Bronchial epithelial cell (primary cell): ENCODE measurements around the gene C5orf24. TPM values are rescaled to one million over a fixed set of nuclear protein-coding genes. Genes with fewer than 3 reads are reported as not detected.

Experiments
- DNase-seq: peaks from one replicate; pipeline ENCODE4 v3.0.0-alpha.2; 2010; ENCODE audit warnings: low read depth
- FAIRE-seq: peaks from 2 replicates; lab custom pipeline; 2011; peaks lifted over from hg19 to GRCh38; lab: Jason Lieb, UNC
- H3K27me3 ChIP-seq: 2 replicates; pipeline ENCODE4 v1.5.1; 2011; ENCODE audit warnings: low read length; ENCODE audit not compliant: control insufficient read depth, insufficient read depth
- H3K36me3 ChIP-seq: 2 replicates; pipeline ENCODE4 v1.5.1; 2011; ENCODE audit warnings: low read length; ENCODE audit not compliant: control insufficient read depth, insufficient read depth
- H3K4me3 ChIP-seq: 2 replicates; pipeline ENCODE4 v1.5.1; 2011; ENCODE audit warnings: mild to moderate bottlenecking, low read depth, low read length, control low read depth
- total RNA-seq: library from RNA; depleted of rRNA; stranded (reverse); fragments of >200 nt; gene quantifications from 2 replicates; pipeline ENCODE4 v1.2.1, GENCODE V29; 2014
- TF ChIP-seq, protein P1 (sequence below): IDR thresholded peaks from 2 replicates; pipeline ENCODE4 v1.5.1; 2011; ENCODE audit warnings: mild to moderate bottlenecking, moderate library complexity, low read length, control low read depth, inconsistent platforms; ENCODE audit not compliant: insufficient read depth, severe bottlenecking

C5orf24 gene
- total RNA-seq, 1 donor from 2014 or later: 22.6 TPM

DNA sequence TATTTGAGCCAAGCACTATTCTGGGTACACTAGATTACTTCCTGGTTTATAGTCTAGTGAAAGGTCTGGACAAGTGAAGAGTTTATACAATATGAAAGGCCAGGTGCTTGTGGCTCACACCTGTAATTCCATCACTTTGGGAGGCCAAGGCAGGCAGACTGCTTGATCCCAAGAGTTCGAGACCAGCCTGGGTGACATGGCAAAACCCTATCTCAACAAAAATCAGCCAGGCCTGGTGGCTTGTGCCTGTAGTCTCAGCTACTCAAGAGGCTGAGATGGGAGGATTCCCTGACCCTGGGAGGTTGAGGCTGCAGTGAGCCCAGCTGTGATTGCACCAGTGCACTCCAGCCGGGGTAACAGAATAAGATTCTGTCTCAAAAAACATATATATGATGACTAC is 18.9 kb downstream of the C5orf24 start:
- H3K27me3 ChIP-seq: no peaks in the 10 kb centered on the region
- TF ChIP-seq, protein P1, sequence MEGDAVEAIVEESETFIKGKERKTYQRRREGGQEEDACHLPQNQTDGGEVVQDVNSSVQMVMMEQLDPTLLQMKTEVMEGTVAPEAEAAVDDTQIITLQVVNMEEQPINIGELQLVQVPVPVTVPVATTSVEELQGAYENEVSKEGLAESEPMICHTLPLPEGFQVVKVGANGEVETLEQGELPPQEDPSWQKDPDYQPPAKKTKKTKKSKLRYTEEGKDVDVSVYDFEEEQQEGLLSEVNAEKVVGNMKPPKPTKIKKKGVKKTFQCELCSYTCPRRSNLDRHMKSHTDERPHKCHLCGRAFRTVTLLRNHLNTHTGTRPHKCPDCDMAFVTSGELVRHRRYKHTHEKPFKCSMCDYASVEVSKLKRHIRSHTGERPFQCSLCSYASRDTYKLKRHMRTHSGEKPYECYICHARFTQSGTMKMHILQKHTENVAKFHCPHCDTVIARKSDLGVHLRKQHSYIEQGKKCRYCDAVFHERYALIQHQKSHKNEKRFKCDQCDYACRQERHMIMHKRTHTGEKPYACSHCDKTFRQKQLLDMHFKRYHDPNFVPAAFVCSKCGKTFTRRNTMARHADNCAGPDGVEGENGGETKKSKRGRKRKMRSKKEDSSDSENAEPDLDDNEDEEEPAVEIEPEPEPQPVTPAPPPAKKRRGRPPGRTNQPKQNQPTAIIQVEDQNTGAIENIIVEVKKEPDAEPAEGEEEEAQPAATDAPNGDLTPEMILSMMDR: no peak
- H3K36me3 ChIP-seq: no peaks in the 10 kb centered on the region
- no peak for DNase-seq
- H3K4me3 ChIP-seq: no peak overlapping the region
- no peak for FAIRE-seq

DNA sequence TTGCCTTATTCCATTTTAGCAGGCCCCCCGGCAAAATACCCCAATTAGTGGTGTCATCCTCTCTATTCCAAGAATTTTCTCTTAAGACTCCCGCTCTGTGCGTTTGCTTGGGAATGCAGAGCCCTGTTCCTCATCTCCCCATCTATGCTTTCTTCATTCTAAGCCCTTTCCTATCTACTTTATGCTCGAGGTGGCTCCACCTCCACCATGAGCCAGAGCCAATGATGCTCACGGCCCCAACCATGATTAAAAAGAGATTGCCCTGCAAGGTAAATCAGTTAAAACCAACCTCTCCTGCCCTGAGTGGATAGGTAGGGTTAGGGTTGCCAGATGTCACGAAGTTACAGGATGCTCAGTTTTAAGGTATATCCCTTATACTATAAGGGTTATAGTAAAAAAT is 27.7 kb downstream of the C5orf24 start:
- DNase-seq (no peak), FAIRE-seq (no peak)
- TF ChIP-seq, protein P1: no peak
- Histone ChIP-seq H3K27me3 (no peaks in the 10 kb centered on the region), H3K36me3 (no peaks in the 10 kb centered on the region), H3K4me3 (no peak overlapping the region)

DNA sequence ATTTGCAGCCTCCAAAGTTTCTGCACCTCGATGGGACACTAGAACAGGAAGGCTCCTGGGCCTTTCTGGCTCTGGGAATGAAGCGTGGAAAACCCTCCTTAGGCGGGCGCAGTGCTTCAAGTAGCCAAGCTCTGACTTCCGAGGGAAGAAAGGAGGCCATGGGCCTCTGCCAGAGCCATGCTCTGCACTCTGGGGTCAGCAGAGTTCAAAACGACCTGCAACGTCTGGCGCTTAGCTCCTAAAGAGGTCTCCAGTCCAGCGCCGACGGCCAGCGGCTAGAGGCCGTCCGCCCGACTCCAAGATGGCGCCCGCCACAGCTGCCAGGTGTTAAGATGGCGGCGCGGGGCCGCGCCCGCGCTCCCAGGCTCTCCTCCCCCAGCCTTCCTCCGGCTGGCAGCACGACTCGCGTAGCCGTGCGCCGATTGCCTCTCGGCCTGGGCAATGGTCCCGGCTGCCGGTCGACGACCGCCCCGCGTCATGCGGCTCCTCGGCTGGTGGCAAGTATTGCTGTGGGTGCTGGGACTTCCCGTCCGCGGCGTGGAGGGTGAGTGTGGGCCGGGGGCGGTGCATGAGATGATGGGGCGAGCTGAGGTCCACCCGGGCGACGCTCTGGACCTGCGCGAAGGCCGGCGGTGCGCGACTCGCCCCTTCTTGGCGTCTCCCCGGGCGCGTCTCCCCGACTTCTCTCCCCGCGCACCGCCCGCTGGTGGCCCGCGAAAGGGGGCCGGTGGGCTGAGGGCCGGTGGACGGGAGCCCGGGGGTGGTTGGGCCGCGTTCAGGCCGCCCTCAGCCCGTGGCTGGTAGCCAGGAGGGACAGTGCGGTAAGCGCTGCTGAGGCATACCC is 28.4 kb downstream of the C5orf24 start, which contains the start of gene TXNDC15:
TSS of gene TXNDC15 (plus strand) at position 385 of the 844 bp plus-strand sequence. CDS start at position 442, 57 bp downstream.
- no peaks in the 10 kb centered on the region for H3K36me3 ChIP-seq
- TF ChIP-seq, protein P1: no peak
- FAIRE-seq: no peak

DNA sequence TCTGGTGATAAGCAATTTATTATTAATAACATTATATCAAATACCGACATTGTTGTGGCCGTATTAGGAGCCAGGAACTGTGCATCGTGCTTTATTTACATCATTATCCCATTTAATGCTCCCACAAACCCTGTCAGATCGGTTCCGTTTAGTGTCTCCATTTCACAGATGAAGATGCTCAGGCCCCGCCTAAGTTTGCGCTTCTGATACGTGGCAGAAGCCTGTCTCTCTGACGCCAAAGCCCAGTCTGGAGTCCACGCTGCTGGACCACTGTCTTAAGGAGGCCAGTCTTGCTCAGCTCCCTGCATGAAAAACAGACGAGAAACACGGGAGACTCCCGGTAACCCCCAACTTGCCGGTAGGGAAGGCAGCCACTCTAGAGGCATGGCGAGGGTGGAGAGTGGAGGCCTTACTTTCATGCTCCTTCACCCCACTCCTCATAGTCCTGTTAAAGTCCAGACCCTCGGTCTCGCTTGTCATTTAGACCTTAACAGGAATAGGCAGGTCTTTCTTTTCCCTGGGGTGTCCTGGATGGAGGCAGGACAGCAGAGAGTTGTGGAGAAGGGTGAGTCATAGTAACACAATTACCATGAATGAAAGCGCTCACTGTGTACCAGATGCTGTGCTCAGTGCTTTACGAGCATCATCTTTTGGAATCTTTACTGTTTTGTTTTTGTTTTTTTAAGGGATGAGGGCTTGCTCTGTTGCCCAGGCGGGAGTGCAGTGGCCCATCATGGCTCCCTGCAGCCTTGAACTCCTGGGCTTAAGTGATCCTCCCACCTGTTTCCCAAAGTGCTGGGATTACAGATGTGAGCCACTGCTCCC is 29.3 kb downstream of the C5orf24 start:
- Histone ChIP-seq H3K36me3 (no peaks in the 10 kb centered on the region), H3K4me3 (peak overlapping the region; percentile 85), H3K27me3 (no peaks in the 10 kb centered on the region)
- TF ChIP-seq, protein P1: no peak
- FAIRE-seq (peak; percentile 36), DNase-seq (peak; percentile 69)

More for the DNA sequence above, 28.4 kb downstream of the C5orf24 start, which contains the start of gene TXNDC15:
- DNase-seq: peak; percentile 68
- no peaks in the 10 kb centered on the region for H3K27me3 ChIP-seq
- H3K4me3 ChIP-seq: peak within 1 kb of the TSS; percentile 85

DNA sequence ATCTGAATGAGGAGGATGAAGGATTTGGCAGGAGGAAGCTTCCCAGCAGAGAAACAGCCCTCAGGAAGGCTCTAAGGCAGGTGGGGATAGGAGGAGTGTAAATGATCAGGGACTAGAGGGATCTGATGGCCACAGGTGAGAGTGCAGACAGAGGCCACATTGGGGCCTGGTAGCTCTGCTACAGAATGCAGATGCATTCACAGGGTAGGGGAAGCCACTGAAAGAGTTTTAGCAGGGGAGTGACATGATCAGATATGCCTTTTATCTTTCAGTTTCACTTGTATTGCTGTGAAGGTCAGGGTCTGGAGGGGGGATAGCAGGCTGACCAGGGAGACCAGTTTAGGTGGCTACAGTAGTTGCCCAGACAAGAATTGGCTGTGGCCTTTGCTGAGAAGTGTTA is 31.4 kb downstream of the C5orf24 start:
- H3K27me3 ChIP-seq: no peaks in the 10 kb centered on the region
- H3K36me3 ChIP-seq: no peaks in the 10 kb centered on the region
- no peak overlapping the region for H3K4me3 ChIP-seq
- DNase-seq (no peak), FAIRE-seq (no peak)
- TF ChIP-seq, protein P1: no peak
